OCI-LY1 (cell line): ENCODE results near the gene NID1.

ENCODE experiments used
- H2AFZ ChIP-seq: fragments of 200-600 bp; sonication (generic), shearing (Covaris generic); 2 replicates; pipeline ENCODE4 v1.6.0; 2014; ENCODE audit warnings: antibody characterized with exemption, mild to moderate bottlenecking, low read length
- H3F3A ChIP-seq: fragments of 200-600 bp; sonication (generic), shearing (Covaris generic); 2 replicates; pipeline ENCODE4 v1.6.0; 2014; ENCODE audit warnings: mild to moderate bottlenecking, antibody characterized with exemption, low read length, moderate library complexity; ENCODE audit not compliant: insufficient read depth
- H3K27ac ChIP-seq: fragments of 200-600 bp; sonication (generic); 2 replicates; pipeline ENCODE4 v1.5.1; 2014; ENCODE audit warnings: low read length, mixed run types, mild to moderate bottlenecking, low read depth; ENCODE audit not compliant: poor library complexity, severe bottlenecking
- H3K27me3 ChIP-seq: fragments of 200-600 bp; sonication (generic); 2 replicates; pipeline ENCODE4 v1.6.0; 2014; ENCODE audit warnings: antibody characterized with exemption, mild to moderate bottlenecking, low read length, moderate library complexity; ENCODE audit not compliant: insufficient read depth
- H3K36me3 ChIP-seq: fragments of 200-600 bp; sonication (generic); 2 replicates; pipeline ENCODE4 v1.6.1; 2014; ENCODE audit warnings: mild to moderate bottlenecking, antibody characterized with exemption, low read length, moderate library complexity, mixed read lengths; ENCODE audit not compliant: insufficient read depth
- H3K4me1 ChIP-seq: fragments of 200-600 bp; sonication (generic); 2 replicates; pipeline ENCODE4 v1.5.1; 2014; ENCODE audit warnings: mild to moderate bottlenecking, low read length, moderate library complexity; ENCODE audit not compliant: insufficient read depth, severe bottlenecking
- H3K4me2 ChIP-seq: fragments of 200-600 bp; sonication (generic), shearing (Covaris generic); 2 replicates; pipeline ENCODE4 v1.6.1; 2014; ENCODE audit warnings: low read length
- H3K4me3 ChIP-seq: fragments of 200-600 bp; sonication (generic); 2 replicates; pipeline ENCODE4 v1.5.1; 2014; ENCODE audit warnings: low read length, low read depth, mild to moderate bottlenecking, mixed read lengths; ENCODE audit not compliant: poor library complexity, severe bottlenecking
- H3K79me2 ChIP-seq: fragments of 200-600 bp; shearing (Covaris generic); 2 replicates; pipeline ENCODE4 v1.6.1; 2016; ENCODE audit warnings: mixed run types, low read length, mixed read lengths; ENCODE audit not compliant: insufficient read depth
- H3K9ac ChIP-seq: fragments of 200-600 bp; sonication (generic), shearing (Covaris generic); 2 replicates; pipeline ENCODE4 v1.6.1; 2014; ENCODE audit warnings: mild to moderate bottlenecking, low read length, mixed read lengths
- H3K9me2 ChIP-seq: fragments of 200-600 bp; sonication (generic), shearing (Covaris generic); 2 replicates; pipeline ENCODE4 v1.6.1; 2014; ENCODE audit warnings: low read depth, mild to moderate bottlenecking, low read length, mixed read lengths
- H3K9me3 ChIP-seq: fragments of 200-600 bp; shearing (Covaris generic); 2 replicates; pipeline ENCODE4 v1.6.1; 2014; ENCODE audit warnings: low read length, mixed read lengths
- H4K20me1 ChIP-seq: fragments of 200-600 bp; sonication (generic), shearing (Covaris generic); 2 replicates; pipeline ENCODE4 v1.6.0; 2016; ENCODE audit warnings: mild to moderate bottlenecking, low read length; ENCODE audit not compliant: insufficient read depth
- CTCF ChIP-seq: fragments of 200-600 bp; sonication (generic), shearing (Covaris generic); IDR thresholded peaks from 2 replicates; pipeline ENCODE4 v1.5.1; 2017; ENCODE audit warnings: mild to moderate bottlenecking, antibody characterized with exemption, low read length, moderate library complexity, mixed read lengths
- EZH2 ChIP-seq: fragments of 200-600 bp; sonication (generic), shearing (Covaris generic); IDR thresholded peaks from 2 replicates; pipeline ENCODE4 v1.8.0; 2017; ENCODE audit warnings: borderline replicate concordance, mixed run types, mild to moderate bottlenecking, antibody characterized with exemption, low read length, moderate library complexity, mixed read lengths

NID1 gene

DNA sequence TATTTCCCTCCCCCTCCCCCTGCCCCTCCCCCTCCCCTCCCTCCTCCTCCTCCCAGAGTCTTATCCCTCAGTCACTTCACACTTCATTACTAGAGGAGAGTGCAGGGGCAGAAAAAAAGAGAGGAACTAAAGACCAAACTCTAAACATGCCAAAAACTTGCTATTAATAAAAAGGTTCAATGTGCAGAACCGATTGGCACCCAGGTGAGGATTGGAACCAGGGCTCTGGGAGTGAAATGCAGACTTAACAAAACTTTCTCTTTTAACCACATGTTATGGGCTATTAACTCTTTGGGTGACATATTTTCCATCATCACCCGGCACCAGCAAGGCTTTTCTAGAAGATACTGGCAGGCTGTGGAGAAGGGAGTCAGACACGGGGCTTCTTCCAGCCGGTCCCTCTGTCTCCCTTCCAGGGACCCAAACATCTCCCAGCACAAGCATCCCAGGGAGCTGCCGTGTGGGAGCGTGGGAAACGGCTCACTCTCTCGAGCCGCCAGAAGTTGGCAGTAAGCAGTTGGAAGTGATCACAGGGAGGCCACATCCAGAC, 13.6 kb downstream of the NID1 start:
- no peak overlapping the region for H3K27ac ChIP-seq
- TF ChIP-seq CTCF: no peak
- no peak for TF ChIP-seq EZH2
- no peak overlapping the region for H3K4me3 ChIP-seq
- H3K79me2 ChIP-seq: no peaks in the 10 kb centered on the region
- H3K9me3 ChIP-seq: no peaks in the 10 kb centered on the region
- no peak overlapping the region for H3K4me2 ChIP-seq
- H2AFZ ChIP-seq: no peak overlapping the region
- H3F3A ChIP-seq: no peaks in the 10 kb centered on the region
- H4K20me1 ChIP-seq: no peaks in the 10 kb centered on the region
- H3K9me2 ChIP-seq: no peaks in the 10 kb centered on the region
- H3K9ac ChIP-seq: no peak overlapping the region
- peaks cover 4% of the 10 kb centered on the region; the same call in 1 of the 2 replicates for H3K27me3 ChIP-seq
- H3K4me1 ChIP-seq: no peaks in the 10 kb centered on the region
- H3K36me3 ChIP-seq: no peaks in the 10 kb centered on the region

DNA sequence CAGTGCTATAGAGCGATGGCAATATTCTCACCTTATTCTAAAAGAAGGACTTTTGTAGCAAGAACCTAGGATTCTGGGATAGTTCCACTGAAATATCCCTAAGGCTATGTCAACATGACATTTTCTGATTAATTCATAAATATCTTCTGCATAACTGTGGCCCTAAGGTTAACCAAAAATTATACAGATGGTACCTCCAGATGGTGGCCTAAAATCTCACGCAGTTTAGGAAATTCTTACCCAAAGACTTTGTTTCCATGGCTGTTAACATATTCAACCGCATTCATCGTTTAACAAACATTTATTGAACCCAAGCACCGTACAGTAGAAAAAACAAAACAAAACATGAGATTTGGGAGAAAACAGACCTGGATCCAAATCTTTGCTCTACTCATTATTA, 19.1 kb downstream of the NID1 start:
- no peak overlapping the region for H3K4me3 ChIP-seq
- H3K4me1 ChIP-seq: no peaks in the 10 kb centered on the region
- H3F3A ChIP-seq: no peaks in the 10 kb centered on the region
- TF ChIP-seq EZH2 (no peak), CTCF (no peak)
- no peak overlapping the region for H3K27ac ChIP-seq
- H3K9me3 ChIP-seq: no peaks in the 10 kb centered on the region
- H2AFZ ChIP-seq: no peak overlapping the region
- no peaks in the 10 kb centered on the region for H3K27me3 ChIP-seq
- no peaks in the 10 kb centered on the region for H3K36me3 ChIP-seq
- H3K4me2 ChIP-seq: no peak overlapping the region
- no peaks in the 10 kb centered on the region for H4K20me1 ChIP-seq
- H3K79me2 ChIP-seq: no peaks in the 10 kb centered on the region
- no peak overlapping the region for H3K9ac ChIP-seq
- no peaks in the 10 kb centered on the region for H3K9me2 ChIP-seq

- Histone ChIP-seq H3K9ac (no peak overlapping the region), H3K27me3 (no peaks in the 10 kb centered on the region), H3F3A (no peaks in the 10 kb centered on the region), H3K27ac (no peak overlapping the region), H3K4me3 (no peak overlapping the region), H3K36me3 (no peaks in the 10 kb centered on the region), H3K79me2 (no peaks in the 10 kb centered on the region), H3K9me3 (no peaks in the 10 kb centered on the region), H3K9me2 (no peaks in the 10 kb centered on the region), H4K20me1 (no peaks in the 10 kb centered on the region), H3K4me1 (no peaks in the 10 kb centered on the region), H2AFZ (no peak overlapping the region), H3K4me2 (no peak overlapping the region)
- TF ChIP-seq CTCF (no peak), EZH2 (no peak)
These were observed 20.5 kb downstream of the NID1 start for GRCh38 chr1:236044341-236044740.
